ENCODE results near the gene NEURL1.

NEURL1 gene

DNA sequence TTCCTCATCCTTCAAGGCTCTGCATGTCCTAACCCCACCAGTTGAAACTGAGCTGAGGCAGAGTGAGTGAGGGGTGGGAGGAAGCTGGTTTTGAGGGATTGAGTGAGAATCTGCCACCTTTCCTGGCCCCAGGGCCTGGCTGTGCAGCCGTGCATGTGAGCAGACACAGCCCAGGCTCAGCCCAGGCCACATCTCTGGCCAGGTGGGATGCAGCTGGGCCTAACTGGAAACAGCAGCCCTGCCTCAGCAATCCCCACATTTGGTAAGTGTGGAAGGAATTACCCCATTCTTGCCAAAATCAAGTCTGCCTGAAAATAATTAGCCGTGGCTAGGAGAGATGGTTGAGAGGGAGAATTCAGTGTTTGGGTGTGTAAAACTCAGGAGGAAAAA is 116.6 kb downstream of the NEURL1 start:
- DNase-seq = no peak

DNA sequence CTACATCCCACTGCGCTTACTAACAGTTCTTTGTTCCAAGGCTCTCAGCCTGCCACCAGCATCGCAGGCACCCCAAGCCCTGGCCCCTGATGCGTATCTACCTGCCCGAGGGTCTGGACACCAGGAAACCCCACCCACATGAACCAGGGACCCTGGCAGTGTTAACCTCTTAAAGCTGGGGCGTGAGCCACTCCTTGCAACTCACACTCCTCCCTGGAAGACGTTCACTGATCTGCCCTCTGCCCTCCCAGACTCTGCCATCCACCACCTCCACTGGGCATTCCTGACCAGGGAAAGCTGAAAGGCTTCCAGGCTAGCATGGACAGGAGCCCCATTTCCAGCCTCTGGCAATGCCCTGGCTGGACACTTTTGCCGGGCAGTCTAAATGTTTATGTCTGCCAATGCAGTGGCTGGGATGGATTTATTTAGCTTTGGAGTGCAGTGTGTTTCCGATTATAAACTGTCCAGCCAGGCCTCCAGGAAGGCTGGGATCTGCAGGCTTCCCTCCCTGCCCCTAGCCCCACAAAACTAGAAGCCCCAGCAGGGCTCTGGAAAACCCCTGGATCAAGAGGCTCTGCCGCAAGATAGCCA is 117.5 kb downstream of the NEURL1 start:
- no peak for DNase-seq

DNA sequence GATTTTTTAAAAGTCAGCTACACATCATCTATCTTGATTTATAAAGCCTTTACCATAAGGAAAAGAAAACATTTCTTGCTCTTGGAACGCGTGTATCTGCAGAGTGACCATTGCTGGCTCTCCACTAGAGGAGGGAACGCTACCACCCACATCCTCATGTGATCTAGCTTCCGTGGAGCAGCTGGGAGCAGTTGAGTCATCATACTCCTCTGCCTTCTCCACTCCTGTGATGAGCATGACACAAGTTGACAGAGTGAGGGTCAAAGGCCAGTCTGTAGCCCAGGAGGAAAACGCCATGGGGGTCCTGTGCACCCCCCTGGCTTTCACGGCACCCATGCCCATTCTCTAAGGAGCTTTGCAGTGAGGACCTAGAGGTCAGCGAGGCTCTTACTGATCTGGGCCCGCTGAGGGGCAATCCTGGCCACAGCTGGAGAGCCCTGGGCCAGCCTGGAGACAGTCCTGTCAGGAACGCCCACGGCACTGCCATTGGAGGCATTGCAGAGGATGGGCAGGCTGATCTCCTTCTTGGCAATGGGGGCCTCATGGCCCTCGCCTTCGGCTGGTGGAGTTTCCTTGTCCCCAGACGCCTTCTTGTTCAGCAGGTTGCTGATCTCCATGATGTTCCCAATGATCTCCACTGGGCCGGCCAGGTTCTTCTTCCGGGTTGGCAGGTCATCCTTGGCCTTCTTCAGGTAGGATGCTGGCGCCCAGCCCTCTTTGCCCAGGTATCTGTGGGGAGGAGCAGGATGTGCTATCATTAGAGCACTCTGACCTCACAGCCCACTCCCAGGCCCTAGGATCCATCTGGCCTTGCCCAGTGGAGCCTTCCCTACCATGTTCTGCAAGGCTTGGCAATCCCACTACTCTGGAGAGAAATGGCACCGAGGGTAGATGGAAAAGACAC is 119.2 kb downstream of the NEURL1 start:
- DNase-seq = no peak

DNA sequence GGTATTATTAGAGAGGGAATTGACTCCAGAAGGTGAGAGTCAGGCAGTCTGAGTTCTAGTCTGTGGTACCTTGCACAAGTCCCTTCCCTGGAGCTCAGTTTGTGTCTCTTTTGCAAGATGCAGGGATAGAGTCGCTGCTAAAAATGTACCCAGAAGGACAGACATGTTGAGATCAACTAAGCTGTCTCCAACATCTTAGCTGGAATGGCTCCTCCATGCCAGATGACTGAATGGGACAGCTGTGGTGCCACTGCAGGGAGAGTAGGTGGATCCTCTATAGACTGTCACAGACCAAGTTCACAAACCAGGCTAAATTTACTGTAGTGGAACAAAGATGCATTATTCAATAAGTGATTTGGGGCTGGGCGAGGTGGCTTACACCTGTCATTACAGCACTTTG is 120.1 kb downstream of the NEURL1 start:
- DNase-seq = no peak

DNA sequence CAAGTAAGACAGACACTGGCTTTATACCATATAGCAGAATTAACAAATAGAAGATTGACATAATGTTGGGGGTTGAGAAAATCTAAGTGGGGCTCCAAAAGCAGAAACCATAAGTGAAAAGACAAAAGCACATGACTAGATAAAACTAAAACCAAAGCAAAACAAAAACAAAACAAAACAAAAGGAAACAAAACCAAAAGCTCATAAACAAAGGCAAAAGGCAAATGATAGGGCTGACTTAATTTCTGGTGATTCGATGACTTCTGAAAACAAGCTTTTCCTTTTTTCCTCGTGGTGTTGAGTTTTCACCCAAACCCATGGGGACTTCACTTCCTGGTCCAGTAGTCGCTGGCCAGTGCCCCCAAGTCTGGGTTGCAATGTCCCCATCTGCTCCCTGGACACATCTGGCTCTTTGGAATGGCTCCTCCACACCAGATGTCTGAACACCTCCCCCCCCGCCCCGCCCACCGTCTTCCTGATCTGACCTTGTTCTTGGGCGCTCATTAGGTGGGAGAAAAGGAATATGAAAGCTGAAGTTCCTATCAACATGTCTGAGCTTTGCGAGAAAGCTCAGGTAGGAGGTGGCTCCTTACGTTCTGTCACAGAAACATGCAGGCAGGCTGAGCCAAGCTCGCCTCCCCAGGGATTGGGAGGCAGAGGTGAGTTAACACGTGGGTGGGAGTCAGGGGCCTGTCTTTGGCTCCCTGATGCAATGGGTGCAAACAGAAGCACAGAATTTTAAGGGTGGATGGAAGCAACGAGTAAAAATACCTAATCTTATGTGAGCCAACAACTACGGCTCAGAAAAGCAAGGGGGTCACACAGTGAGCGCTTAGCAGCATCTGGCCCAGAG is 121.0 kb downstream of the NEURL1 start:
- DNase-seq = no peak

DNA sequence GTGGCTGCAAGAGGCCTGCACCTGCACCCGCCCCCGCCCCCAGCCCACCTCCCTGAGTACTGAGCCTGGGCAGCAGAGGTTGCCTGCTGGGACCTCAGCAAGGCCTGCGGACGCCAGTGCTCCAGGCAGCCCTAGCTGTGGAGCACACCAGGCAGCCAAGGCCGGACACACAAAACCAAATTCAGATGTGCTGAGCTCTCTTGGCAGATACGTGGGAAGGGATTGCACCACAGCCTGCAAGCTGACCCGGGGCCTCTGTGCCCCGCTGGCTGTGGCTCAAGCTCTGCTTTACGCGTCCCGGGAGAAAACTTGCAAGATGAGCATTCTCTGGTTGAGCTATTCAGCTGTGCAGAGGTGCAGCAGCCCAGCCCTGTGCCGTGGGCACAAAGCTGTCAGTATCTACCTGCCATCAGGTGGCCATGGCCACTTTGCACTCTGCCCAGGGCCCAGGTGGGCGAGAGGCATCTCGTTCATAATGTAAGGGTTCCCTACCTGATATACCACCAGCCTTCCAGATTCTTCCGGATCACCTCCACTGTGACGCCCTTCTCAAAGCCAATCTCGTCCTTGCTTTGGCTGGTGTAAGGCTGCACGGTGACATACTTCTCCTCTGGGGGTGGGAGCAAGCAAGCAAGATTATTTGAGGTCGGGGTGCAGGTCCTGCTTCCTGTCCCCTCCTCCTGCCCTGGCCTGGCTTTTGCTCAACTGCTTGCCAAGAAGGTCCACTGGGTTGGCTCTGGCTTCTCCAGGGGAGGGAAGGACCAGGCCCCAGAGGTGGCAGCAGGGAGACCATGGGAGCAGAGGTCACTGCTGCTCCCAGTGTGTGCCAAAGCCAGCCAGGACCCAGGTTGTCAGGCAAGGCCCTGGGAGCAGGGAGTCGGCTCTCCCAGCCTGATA is 123.4 kb downstream of the NEURL1 start:
- DNase-seq = no peak

DNA sequence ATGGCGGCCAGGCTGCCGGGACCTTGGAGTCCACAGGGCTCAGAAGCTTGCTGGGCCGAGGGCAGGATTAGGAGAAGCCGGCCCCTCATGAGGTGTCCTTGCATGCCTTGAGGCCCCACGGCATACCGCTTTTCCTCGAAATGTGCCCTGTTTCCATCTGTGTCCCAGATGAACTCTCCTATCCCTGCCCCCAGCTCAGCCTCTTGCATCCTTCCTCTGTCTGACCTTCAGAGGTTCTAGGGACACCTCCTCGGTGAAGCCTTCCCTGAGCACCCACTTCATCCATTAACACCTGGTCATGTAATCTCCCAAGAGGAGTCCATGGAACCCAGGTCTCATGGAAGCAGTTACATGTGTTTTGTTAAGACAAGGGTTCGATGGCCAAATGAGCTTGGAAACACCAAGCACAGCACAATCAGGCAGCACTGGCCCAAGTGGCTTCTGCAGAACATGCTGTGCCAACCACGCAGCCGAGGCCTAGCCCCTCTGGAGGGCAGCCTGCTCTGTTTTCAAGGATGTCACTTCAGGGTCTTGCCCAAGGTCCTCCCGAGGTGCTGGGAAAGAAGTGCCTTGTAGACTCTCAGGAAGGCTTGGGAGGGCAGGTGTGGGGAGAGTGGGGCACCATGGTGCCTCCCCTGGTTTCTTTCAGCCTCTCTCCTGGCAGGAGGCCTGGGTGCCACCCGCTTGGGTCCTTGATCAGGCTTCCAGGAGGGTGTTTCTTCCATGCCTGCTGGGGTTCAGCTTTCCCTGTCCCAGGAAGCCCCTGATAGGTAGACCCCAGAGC is 124.3 kb downstream of the NEURL1 start:
- no peak for DNase-seq

DNA sequence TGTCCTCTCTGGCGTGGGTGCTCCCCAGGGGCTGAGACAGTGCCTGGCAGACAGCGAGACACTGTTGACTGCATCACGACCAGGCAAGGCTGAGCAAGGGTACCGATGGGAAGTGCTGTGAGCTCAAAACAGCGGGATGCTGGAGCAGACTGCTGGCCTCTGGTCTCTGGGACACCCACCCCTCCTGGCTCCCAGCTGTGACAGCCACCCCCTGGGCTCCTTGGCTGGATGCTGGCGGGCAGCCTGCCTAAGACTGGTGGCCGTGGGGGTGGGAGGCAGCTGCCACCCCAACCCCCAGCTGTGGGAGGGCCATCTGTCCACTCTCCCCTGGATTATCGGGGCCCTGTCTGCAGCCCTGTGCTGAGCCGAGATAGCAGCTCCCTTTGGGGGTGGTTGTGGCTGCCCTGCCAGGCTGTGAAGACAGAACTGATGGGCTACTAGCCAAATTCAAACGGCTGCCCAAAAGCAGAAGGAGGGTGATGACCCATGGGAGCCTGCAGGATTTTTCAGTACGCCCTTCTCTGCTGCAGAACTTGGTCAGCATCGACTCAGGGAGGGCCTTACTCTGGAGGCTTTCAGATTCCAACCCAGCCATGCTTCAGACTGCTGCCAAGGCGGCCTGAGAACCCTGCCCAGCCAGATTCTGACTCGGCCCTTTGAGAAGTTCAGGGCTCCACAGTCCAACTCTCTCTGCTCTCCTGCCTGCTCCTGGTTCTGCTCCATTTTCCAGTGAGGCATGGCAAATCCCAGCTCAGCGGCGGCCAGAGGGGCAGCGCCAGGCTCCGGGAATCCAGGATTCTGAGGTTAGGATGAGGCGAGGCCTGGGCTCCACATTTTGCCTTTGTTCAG is 125.3 kb downstream of the NEURL1 start:
- DNase-seq = no peak

DNA sequence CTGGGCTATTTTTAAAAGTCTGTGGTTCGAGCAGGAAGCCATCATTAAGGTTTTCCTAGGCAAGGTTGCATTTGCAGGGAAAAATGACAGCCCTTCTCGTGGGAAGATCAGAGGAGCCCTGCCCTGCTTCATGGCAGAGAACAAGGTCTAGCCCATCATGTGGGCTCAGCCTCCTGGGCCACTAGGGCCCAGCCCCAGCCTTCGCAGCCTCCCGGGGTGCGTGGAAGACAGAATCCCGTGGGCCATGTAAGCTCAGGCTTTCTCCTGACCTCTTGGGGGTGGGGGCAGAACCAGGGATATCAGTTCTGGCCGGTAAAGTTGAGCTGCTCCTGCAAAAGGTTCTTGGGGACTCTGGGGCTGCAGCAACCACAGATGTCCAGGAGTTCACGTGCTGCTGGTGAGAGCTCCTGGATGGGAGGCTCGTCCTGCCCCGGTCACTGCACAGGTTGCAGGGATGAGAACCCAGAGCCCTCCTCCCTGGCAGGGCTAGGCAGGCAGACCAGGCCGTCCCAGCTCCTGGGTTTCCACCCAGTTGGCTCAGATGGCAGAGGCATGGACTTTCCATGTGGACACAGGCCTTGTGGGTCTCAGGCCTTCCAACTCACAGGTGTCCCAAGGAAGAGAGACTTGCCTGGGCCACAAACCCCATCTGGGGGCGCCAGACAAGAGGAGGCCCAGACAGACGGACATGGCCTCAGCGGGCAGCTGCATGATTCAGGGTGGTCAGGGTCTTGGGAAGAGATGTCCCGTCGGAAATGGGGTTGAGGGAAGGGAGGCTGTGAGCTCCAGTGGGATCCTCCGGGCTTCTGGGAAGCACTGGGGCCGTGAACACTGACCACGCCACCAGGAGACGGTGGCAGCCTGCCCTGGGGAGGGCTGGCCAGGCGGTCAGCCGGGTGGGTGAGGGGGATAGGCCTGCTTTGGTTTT is 126.2 kb downstream of the NEURL1 start:
- DNase-seq = no peak

DNA sequence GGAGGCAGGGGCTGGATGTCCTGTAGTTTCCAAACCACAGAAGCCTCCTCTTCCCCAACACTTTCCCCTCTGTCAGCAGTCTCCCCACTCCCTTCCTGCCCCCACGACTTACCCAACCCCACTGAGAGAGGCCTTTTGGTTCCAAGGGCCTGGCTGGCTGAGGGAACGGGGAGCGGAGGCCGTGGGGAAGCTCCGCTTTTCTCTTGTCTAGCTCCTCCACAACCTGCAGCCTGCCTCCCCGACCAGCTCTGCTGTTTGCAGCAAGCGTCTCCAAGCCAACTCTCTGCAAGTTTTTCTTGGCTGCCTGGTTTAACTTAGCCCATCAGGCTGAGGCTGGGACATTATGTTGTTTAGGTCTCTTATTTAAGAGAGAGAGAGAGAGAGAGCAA is 126.8 kb downstream of the NEURL1 start:
- DNase-seq = no peak

DNA sequence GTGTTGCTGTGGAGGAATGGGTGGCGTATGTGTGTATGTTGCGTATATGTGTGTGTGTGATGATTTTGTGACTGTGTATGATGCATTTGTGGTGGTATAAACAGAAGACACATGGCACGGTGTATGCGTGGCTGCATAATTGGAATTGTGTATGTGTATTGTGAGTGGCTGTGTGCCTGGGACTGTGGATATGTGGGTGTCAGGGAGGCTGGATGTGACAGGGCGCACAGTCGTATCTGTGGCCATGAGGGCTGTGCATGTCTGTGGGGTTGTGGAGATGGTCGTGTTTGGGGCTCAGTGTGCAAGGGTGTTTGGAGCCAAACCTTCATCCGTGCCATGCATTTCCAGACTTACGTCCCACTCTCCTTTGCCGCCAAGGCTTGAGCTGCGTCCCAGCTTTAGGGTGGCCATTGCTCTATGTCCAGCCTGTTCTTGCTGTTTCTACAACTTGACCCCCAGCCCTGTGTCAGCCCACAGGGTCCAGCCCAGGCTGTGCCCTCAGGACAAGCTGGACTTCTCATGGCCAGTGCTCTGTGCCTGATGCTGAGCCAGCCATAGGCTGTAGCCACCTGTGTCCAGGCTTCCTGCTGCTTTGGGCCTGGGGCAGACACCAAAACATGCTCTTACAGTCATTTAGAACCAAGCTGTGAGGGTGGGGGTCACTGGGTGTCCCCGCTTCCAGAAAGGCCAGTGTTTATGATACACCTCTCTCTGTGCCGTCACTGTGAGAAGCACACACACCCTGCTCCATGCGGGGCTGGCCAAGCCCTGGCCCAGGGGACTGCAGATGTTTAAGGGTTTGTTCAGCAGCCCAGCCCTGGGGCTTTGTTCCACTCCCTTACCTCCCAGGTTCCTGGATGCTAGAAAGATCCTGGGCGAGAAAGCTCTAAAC is 127.6 kb downstream of the NEURL1 start:
- DNase-seq = no peak

DNA sequence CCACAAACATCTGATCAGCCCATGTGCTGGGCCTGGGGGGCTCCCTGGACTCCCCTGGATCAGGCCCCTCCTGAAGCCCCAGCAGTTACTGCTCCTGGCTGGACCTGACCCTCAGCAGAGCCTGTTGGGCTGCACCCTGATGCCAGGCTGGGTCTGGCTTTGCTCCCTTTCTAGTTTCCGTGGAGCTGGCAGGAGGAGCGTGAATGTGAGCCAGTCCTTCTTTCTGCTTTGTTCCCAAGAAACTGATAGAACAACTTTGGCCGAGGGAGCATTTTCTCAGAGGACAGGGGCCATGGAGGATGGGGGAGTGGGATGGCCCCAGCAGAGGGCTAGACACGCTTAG is 128.2 kb downstream of the NEURL1 start:
- DNase-seq = no peak

DNA sequence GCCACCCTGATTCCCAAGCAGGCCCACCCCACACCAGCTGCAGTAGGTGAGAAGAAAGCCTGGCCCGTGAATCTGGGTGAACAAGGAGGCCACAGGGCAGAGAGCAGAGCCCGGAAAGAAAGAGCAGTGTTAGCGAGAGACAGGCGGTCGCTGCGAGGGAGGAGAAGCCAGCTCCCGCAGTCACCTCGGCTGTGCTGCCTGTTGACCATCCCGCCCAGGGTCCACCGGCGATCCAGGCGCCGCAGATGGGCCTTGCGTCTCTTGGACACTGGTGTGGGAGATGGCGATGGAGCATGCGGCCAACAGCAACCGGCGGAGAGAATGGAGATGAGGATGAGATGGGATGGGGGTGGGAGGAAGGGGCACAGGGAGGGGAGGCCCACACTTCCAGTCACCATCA is 128.8 kb downstream of the NEURL1 start:
- DNase-seq = no peak

DNA sequence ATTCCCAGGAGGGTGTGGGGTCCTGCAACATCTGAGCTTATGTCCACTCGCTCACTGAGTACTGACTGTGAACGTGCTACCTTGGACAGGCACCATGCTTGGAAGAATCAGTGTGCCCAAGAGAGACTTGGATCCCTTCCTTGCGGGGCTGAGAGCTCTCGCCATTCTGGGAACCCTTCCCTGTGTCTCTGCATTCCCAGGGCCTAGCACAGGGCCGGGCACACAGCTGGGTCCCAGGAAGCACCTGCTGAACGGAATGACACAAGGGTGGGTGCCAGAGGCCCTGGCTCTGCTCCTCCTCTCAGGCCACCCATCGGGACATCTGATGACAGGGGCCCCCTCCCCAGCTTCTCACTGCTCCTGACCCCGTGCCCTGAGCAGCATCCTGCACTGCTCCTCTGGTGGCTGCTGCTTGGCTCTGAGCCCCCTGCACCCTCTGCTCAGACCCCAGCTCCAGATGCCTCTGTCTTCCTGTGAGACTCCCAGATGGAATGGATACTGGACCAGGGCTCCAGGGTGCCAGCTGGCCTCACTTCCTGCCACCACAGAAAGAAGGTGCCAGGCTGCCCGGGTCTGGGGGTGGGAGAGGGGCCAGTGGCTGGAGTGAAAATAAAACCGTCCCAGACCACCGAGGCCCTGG is 129.6 kb downstream of the NEURL1 start:
- no peak for DNase-seq

DNA sequence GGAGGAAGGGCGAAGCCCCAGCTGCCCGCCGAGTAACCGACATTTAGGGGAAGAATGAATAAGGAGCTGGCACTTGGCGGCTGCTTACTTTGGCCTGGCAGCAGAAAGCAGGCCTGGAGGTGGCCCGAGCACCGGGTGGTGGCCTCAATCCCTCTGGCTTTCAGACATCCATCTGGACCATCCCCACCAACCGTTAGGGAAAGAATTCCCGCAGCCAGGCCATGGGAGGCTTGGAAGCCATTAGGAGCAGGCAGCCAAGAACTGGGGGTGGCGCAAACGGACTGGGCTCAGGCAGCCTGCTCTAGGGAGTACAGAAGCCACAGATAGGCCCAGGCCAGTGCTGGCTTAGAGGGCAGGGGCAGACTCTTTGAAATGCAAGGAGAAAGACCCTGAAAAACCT is 132.7 kb downstream of the NEURL1 start:
- DNase-seq = no peak

DNA sequence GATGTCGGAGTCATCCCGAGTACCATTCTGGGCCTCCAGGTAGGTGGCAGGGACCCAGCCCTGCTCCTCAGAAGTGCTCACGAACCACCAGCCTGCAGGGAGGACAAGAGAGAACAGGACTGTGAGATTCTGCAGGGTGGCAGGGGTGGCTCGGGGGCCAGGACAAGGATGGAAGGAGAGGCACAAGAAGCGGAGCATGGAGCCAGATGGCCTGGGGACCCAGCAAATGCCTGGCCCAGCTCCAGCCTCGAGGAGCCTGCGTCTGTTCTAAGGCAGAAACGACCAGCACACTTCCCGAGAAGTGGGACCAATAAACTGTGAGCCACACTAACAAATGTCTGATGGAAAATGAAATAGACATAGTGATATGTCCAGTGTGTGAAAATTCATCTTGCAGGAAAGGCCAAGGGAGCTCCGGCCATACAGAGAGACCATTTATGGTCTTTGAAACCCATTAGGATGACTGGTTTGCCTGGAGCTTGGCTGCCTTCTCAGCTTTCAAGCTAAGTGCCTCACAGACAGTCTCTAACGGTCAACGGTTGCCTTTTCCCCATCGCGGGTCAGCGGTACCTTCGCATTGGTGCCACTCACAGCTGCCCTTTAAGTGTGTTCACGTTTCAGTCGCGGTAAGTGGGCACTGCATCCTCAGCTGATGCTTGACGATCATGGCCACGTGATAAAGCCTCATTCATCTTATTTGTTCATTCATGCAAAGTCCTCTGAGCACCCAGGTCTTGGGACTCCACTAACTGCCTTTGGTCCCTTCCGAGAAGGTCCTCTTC is 133.8 kb downstream of the NEURL1 start:
- DNase-seq = no peak

DNA sequence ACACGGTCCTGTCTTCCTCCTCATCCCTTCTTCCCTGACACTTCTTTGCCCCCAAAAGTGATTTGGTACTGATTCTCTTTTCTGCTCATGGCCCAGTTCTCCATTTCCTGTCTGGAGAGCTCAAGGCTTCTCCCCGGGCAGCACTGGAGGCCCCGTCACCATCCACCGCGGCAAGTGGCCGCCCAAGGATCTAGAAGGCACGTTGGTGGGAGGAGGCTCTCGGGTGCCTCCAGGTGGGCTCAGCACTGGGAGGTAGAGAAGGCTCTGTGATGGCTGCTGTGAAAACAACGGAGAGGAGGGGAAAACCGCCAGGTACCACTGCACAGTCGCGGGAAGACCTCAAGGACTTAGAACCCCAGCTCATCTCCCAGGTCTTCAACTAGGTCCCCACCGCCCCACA is 134.4 kb downstream of the NEURL1 start:
- DNase-seq = no peak
